ENCODE data around the gene CMTM1.
"Not testable (repeated sequence)": the region's sequence is repeated elsewhere in the genome, so short reads cannot be mapped to it uniquely, and the experiment has no call there.

The CMTM1 gene

DNA sequence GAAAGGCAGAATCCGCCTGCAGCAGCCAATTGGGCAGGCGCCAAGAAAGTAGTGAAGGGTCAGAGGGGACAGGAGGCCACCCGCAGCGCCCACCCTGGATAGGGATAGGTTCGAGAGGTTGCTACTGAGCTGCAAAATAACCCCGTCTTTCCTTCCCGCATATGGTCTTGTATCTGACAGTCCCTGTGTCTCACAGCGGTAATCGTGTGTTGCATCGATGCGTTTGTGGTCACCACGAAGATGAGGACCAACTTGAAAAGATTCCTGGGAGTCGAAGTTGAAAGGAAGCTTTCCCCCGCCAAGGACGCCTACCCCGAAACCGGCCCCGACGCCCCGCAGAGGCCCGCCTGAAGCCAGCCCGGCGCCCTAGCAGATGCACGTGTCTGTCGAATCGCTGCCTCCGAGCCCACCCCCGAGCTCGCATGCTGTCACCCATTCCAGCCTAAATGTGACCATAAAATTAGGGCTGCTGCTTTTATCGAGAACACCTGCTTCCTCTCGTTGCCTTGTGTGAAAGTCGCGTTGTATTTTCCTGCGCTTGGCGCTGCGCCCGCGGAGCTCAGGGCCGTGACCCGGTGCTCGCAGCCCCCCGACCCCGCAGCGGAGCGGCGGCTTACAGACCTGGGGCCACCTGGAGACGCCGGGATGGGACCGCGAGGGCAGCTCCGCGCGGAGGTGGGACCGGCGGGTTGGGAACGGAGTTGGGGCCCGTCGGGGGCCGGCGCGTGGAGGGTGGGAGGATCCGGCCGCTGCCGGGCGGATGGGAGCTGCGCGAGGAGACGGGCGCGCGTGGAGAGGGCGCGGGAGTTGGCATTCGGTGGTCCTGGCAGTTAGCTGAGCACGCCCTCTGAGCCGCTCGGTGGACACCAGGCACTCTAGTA is 12.7 kb downstream of the CMTM1 start, which contains the start of gene CMTM2:
CMTM2 (plus strand) TSS at position 813 of the 881 bp plus-strand sequence. CDS start 145 bp downstream, outside the sequence.
- Mint-ChIP-seq H3K4me3 (peak within 1 kb of the TSS; percentile 42), H3K9me3 (no peaks in the 10 kb centered on the region), H3K27me3 (peaks cover 50% of the 10 kb centered on the region), H3K4me1 (peaks cover 13% of the 10 kb centered on the region), H3K36me3 (no peaks in the 10 kb centered on the region), H3K27ac (no peak within 1 kb of the TSS)
- no peak for DNase-seq
- CTCF ChIA-PET = interaction anchor here (0.6 to 3.3 kb wide), 9 partner anchors 9 to 289 kb away, joined by 3 to 13 read pairs (median 5); no protein-coding TSS in a partner anchor

DNA sequence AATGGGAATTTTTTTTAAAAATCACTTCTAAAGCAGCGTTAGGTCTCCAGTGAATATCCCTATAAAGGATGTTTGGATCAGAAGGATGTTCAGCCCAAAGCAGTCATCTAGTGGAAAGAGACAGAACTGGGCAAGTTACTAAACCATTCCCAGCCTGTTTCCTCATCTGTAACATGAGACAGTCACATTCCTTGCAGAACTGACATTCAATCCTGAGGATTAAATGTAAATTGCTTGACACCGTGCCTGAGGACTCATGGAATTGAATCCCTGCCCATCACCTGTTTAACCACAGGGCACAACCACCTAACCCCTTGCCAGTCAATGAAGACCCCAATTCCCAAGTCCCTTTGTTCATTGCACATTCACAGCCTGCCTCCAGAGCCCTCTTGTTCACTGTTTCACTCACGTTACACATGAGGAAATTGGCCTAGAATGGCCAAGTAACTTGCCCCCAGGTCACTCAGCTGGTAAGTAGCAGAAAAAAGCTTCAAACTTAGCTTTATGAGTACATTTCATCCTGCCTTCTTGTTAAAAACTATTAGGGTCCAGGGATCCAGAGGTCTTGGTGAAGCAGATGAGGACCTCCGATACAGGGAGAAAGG is 14.5 kb downstream of the CMTM1 start:
- CTCF ChIA-PET = interaction anchor here (0.9 to 3.3 kb wide), 6 partner anchors 9 to 69 kb away, joined by 3 to 13 read pairs (median 6); no protein-coding TSS in a partner anchor
- no peaks in the 10 kb centered on the region for H3K9me3 Mint-ChIP-seq
- peaks cover 50% of the 10 kb centered on the region for H3K27me3 Mint-ChIP-seq
- no peak overlapping the region for H3K4me3 Mint-ChIP-seq
- H3K4me1 Mint-ChIP-seq = peaks cover 16% of the 10 kb centered on the region
- no peak for DNase-seq
- H3K27ac Mint-ChIP-seq = no peak overlapping the region
- H3K36me3 Mint-ChIP-seq = no peaks in the 10 kb centered on the region

DNA sequence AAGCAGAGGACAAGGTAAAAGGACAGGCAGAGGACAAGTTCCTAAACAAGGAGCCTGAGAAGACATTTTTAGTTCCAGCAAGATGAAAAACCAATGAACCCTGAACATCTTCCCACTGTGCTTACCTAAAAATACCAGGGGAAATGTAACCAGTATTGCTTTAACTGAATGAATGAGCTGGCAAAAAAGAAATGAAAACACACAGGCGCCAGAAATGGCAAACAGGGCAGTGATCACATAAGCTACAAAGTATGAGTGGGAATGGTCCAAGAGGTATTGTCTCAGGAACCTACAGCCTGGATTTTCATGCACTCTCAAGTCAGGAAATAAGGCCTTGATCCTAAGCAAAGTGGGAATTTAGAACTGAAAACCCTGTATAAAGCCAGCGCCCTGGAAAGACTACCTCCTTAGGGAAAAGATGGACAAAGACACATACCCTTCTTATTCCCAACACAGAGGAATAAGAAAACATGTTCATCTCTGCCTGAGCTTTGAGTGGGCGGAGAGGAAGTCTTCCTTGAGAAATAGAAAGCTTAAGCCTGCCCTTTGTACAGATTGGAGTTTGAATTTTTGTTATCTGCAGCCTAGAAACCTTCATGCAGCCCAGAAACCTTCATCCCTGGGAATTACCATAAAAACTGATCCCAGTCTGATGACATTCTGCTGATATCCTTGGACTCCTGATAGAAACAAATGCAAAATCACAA is 15.2 kb downstream of the CMTM1 start:
- Mint-ChIP-seq H3K9me3 (no peaks in the 10 kb centered on the region), H3K27me3 (peaks cover 50% of the 10 kb centered on the region), H3K36me3 (no peaks in the 10 kb centered on the region), H3K4me1 (peaks cover 23% of the 10 kb centered on the region), H3K27ac (no peak overlapping the region), H3K4me3 (no peak overlapping the region)
- CTCF ChIA-PET = interaction anchor here (0.9 to 2.6 kb wide), 5 partner anchors 8 to 69 kb away, joined by 3 to 8 read pairs (median 4); no protein-coding TSS in a partner anchor
- no peak for DNase-seq

DNA sequence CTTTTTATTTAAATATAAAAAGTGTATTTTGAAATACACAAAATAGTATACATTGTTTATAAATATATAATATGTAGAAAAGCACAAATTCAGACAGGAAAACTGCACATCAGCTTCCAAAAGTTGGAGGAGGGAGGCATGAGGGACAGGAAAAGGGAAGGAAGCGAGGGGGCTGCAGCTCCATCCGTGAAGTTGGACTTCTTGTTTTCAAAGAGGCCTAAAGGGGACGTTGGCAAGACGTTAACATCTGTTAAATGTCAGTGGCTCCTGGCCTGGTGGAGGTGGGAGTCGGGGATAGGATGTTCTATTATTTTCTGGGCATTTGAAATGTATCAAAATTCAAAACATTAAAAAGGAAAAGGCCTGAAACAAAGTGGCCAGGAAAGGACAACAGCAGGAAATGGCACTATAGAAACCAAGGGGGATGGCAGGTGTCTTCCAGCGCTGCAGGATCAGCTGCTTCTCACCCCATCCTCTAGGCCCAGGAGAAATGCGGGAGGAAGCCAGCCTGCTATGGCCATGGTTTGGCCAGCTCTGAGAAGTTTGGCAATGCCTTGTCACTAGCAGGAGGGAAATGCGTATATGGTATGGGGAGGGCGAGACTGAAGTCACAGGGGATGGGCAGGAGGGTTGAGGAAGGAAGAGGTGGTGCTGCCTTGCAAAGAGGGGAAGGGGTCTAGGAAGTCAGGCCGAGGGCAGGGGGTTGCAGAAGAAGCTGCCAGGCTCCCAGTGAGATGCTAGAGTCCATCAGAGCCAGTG is 19.4 kb downstream of the CMTM1 start:
- Mint-ChIP-seq H3K27ac (peak overlapping the region; percentile 35), H3K4me1 (peaks cover 46% of the 10 kb centered on the region), H3K4me3 (no peak overlapping the region), H3K36me3 (no peaks in the 10 kb centered on the region), H3K9me3 (no peaks in the 10 kb centered on the region), H3K27me3 (peaks cover 16% of the 10 kb centered on the region)
- no peak for DNase-seq
- CTCF ChIA-PET = interaction anchor here (0.9 to 2.1 kb wide), 6 partner anchors 21 to 179 kb away, joined by 3 to 7 read pairs (median 4); no protein-coding TSS in a partner anchor

DNA sequence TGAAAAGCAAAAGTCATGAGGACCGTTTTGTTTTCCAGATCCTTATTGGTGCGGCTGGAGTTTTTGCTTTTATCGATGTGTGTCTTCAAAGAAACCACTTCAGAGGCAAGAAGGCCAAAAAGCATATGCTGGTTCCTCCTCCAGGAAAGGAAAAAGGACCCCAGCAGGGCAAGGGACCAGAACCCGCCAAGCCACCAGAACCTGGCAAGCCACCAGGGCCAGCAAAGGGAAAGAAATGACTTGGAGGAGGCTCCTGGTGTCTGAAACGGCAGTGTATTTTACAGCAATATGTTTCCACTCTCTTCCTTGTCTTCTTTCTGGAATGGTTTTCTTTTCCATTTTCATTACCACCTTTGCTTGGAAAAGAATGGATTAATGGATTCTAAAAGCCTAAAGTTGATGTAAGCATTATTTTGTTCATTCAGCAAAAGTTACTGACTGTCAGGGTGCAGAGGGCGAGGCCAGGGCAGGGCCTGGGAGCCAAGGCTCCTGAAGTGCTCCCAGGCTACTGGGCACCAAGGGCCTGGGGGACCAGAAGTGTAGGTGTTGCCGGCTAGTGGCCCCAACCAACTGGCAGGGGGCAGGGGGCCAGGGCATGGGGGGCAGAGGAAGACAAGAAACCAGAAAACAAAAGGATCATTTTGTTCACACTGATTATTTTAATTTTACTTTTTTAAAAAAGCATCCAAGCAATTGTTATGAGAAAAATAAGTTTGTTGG is 21.8 kb downstream of the CMTM1 start:
- Mint-ChIP-seq H3K27me3 (peaks cover 9% of the 10 kb centered on the region), H3K4me1 (peaks cover 56% of the 10 kb centered on the region), H3K36me3 (no peaks in the 10 kb centered on the region), H3K4me3 (no peak overlapping the region), H3K9me3 (no peaks in the 10 kb centered on the region), H3K27ac (peak overlapping the region; percentile 7)
- CTCF ChIA-PET = interaction anchor here (0.6 to 3.1 kb wide), 9 partner anchors 13 to 248 kb away, joined by 4 to 65 read pairs (median 31); partner anchors contain the start of gene CKLF
- DNase-seq = no peak

DNA sequence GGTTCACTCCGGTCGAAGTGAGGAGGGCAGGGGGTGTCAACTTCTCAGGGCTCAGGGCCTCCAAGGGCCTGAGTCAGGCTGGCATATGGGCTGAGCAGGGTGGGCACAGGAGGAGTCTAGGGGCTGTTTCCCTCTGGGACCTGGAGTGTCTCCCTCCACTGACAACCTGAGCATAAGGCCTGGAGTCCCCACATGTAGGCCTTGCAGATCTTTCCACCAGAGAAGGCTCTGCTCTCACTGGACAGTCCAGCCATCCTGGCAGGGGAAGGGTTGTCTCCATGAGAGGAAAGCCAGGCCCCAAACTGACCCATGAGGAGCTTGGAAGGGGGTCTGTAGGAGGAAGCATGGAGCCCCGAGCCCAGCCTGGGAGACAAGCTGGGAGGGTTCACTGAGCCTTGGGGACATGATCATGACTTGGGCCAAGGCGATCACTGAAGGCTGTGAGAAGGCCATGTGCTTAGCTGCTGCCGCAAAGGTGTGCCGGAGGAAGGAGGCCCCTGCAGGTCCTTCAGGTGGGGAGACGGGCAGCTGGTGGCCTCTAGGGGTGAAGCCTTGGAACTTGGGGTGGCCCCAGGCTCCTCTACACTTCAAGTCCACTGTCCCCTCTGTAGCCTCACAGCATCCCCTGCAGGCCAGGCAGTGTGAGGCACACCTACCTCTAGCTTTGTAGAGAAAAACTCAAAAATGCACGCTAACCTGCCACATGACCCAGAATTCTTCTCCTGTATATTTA is 22.9 kb downstream of the CMTM1 start:
- Mint-ChIP-seq H3K27ac (peak overlapping the region; percentile 55), H3K36me3 (no peaks in the 10 kb centered on the region), H3K4me1 (peaks cover 56% of the 10 kb centered on the region), H3K9me3 (no peaks in the 10 kb centered on the region), H3K4me3 (peak overlapping the region; percentile 65), H3K27me3 (peaks cover 9% of the 10 kb centered on the region)
- DNase-seq = peak; percentile 81
- CTCF ChIA-PET = interaction anchor here (0.7 to 3.1 kb wide), 30 partner anchors 8 to 247 kb away, joined by 3 to 65 read pairs (median 6); partner anchors contain the start of genes CKLF and CMTM2

DNA sequence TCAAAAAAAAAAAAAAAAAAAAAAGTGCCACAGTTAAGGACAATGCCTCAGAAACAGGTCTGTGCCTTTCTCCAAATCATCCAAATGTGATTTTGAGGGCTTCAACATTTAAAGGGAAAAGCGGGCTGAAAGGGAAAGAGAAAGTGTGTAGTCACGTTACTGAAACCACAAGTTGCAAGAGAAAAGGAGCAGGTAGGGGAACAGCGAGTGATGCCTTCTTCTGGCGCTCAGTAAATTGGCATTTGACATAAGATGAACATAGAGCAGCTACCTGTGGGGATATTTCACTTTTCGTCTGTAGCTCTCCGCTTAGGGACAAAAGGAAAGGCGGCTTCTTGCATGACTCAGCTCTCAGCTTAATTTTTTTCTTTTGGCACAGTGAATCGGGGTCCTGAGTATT is 24.1 kb downstream of the CMTM1 start:
- CTCF ChIA-PET = interaction anchor here (1.1 to 3.1 kb wide), 14 partner anchors 9 to 248 kb away, joined by 3 to 65 read pairs (median 19); partner anchors contain the start of gene CKLF
- H3K9me3 Mint-ChIP-seq = no peaks in the 10 kb centered on the region
- H3K27me3 Mint-ChIP-seq = peaks cover 9% of the 10 kb centered on the region
- H3K4me3 Mint-ChIP-seq = peak overlapping the region; percentile 65
- no peaks in the 10 kb centered on the region for H3K36me3 Mint-ChIP-seq
- peaks cover 65% of the 10 kb centered on the region for H3K4me1 Mint-ChIP-seq
- DNase-seq = peak; percentile 59
- H3K27ac Mint-ChIP-seq = peak overlapping the region; percentile 55

DNA sequence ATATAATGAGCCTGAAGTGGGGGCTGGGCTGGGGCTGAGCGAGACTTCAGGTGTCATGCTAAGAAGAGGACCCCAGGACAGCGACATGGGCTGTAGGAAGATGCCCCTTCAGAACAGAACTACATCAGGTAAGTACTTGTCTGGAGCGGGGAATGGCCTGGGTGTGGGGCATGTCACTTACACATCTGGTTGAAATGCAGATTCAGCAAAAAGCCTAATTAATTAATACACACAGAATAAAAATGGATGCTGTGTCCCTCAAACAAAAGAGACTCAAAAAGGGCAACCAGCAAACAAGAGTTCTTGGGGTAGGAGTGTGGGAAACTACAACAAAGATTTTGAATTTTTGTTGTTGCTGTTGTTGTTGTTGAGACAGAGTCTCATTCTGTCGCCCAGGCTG is 24.8 kb downstream of the CMTM1 start:
- Mint-ChIP-seq H3K36me3 (no peaks in the 10 kb centered on the region), H3K4me3 (no peak overlapping the region)

DNA sequence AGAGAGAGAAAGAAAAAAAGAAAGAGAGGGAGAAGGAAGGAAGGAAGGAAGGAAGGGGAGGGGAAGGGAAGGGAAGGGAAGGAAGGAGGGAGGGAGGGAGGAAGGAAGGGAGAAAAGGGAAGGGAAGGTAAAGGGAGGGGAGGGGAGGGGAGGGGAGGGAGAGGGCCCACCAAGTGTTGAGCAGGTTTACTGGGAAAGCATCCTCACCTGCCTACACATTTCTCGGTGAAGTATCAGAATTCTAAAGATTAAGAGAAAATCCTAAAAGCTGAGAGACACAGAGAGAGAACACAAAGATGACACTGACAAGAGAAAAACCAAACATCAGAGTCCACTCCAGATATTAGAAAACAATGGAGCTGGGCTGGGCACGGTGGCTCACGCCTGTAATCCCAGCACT is 26.0 kb downstream of the CMTM1 start:
- no peak overlapping the region for H3K4me3 Mint-ChIP-seq
- H3K4me1 Mint-ChIP-seq = peaks cover 62% of the 10 kb centered on the region
- CTCF ChIA-PET = interaction anchor here (0.9 to 1.4 kb wide), 2 partner anchors 16 to 187 kb away, joined by 3 to 5 read pairs; no protein-coding TSS in a partner anchor
- H3K9me3 Mint-ChIP-seq = no peaks in the 10 kb centered on the region
- no peak for DNase-seq
- no peaks in the 10 kb centered on the region for H3K36me3 Mint-ChIP-seq
- no peak overlapping the region for H3K27ac Mint-ChIP-seq
- H3K27me3 Mint-ChIP-seq = peaks cover 9% of the 10 kb centered on the region

More for the DNA sequence above, 24.8 kb downstream of the CMTM1 start:
- peaks cover 9% of the 10 kb centered on the region for H3K27me3 Mint-ChIP-seq
- peaks cover 60% of the 10 kb centered on the region for H3K4me1 Mint-ChIP-seq
- no peak overlapping the region for H3K27ac Mint-ChIP-seq
- no peak for DNase-seq
- no peaks in the 10 kb centered on the region for H3K9me3 Mint-ChIP-seq
- CTCF ChIA-PET = interaction anchor here (1.1 to 3.1 kb wide), 9 partner anchors 9 to 233 kb away, joined by 3 to 65 read pairs (median 29); partner anchors contain the start of gene CKLF

DNA sequence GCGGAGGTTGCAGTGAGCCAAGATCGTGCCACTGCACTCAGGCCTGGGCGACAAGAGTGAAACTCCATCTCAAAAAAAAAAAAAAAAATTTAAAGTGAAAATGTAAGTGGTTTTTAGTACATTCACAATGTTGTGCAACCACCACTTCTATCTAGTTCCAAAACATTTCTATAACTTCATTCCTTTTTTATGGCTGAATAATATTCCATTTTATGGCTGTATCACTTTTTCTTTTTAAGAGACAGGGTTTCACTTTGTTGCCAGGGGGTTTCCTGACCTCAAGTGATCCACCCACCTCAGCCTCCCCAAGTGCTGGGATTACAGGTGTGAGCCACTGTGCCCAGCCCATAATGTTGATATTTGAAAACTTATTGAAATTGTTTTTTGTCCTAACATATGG is 26.6 kb downstream of the CMTM1 start:
- H3K27ac Mint-ChIP-seq = no peak overlapping the region
- peaks cover 63% of the 10 kb centered on the region for H3K4me1 Mint-ChIP-seq
- DNase-seq = no peak
- no peak overlapping the region for H3K4me3 Mint-ChIP-seq
- no peaks in the 10 kb centered on the region for H3K36me3 Mint-ChIP-seq
- CTCF ChIA-PET = interaction anchor here (0.9 to 1.5 kb wide), 3 partner anchors 11 to 188 kb away, joined by 3 to 5 read pairs (median 3); no protein-coding TSS in a partner anchor
- peaks cover 5% of the 10 kb centered on the region for H3K27me3 Mint-ChIP-seq
- H3K9me3 Mint-ChIP-seq = no peaks in the 10 kb centered on the region

DNA sequence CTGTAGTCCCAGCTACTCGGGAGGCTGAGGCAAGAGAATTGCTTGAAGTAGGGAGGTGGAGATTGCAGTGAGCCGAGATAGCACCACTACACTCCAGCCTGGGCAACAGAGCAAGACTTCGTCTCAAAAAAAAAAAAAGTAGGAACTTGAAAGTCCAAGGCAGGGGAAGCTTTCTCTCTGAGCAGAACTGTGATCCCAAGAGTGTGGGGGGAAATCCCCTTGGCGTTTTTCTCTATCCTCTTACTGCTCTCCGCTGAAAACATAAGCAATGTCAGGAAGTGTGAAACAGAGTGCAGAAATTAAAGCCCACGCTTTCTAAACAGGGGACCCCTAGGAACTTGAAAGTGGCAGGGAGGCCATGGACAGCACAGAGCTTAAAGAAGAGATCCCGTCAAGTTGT is 28.5 kb downstream of the CMTM1 start:
- no peak overlapping the region for H3K4me3 Mint-ChIP-seq
- H3K27ac Mint-ChIP-seq = no peak overlapping the region
- DNase-seq = no peak

DNA sequence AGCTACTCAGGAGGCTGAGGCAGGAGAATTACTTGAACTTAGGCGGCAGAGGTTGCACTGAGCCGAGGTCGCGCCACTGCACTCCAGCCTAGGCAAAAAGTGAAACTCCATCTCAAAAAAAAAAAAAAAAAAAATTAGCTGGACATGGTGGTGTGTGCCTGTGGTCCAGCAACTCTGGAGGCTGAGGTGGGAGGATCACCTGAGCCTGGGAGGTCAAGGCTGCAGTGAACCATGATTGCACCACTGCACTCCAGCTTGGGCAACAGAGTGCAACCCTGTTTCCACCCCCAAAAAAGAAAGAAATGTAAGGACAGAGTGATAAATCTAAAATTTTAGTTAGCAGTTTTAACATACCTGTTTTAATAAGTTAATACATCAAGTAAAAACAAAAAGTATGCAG is 30.3 kb downstream of the CMTM1 start:
- not testable (repeated sequence) for H3K27me3 Mint-ChIP-seq, H3K36me3 Mint-ChIP-seq, H3K9me3 Mint-ChIP-seq, DNase-seq
- H3K27ac Mint-ChIP-seq = peak overlapping the region; percentile 95
- CTCF ChIA-PET = interaction anchor here (1.5 to 1.9 kb wide), 2 partner anchors 10 to 12 kb away, joined by 5 to 10 read pairs; no protein-coding TSS in a partner anchor
- peaks cover 60% of the 10 kb centered on the region for H3K4me1 Mint-ChIP-seq
- peak overlapping the region; percentile 16 for H3K4me3 Mint-ChIP-seq

More for the DNA sequence above, 28.5 kb downstream of the CMTM1 start:
- Mint-ChIP-seq H3K27me3 (peaks cover 4% of the 10 kb centered on the region), H3K4me1 (peaks cover 62% of the 10 kb centered on the region), H3K36me3 (no peaks in the 10 kb centered on the region), H3K9me3 (no peaks in the 10 kb centered on the region)
- CTCF ChIA-PET = interaction anchor here (1.3 to 1.5 kb wide), 2 partner anchors 14 kb away, joined by 4 read pairs; no protein-coding TSS in a partner anchor

All from activated naive CD4-positive, alpha-beta T cell treated with anti-CD3 and anti-CD28 coated beads, Interleukin-2, amount 10 ng/mL, durations not matched to agents 7 days and 5 days (primary cell).